OCI-LY3 (cell line): Measurements from ENCODE around the gene TECPR1.

Experiments
- H2AFZ ChIP-seq: fragments of 200-600, 300-600 bp; shearing (Covaris generic); 2 replicates; pipeline ENCODE4 v1.6.0; 2014; ENCODE audit warnings: antibody characterized with exemption, low read depth, low read length
- H3K27ac ChIP-seq: fragments of 200-600, 300-600 bp; sonication (generic); 2 replicates; pipeline ENCODE4 v1.5.1; 2014; ENCODE audit warnings: mild to moderate bottlenecking, low read length, moderate library complexity, mixed read lengths
- H3K27me3 ChIP-seq: fragments of 200-600, 300-600 bp; sonication (generic); 2 replicates; pipeline ENCODE4 v1.6.1; 2014; ENCODE audit warnings: low read depth, low read length, mixed read lengths
- H3K36me3 ChIP-seq: fragments of 200-600, 300-600 bp; sonication (generic); replicated peaks from 2 replicates; pipeline ENCODE3; 2014; ENCODE audit warnings: low read depth, low read length, mixed read lengths
- H3K4me1 ChIP-seq: fragments of 300-600, 200-600 bp; sonication (generic); 2 replicates; pipeline ENCODE4 v1.6.1; 2014; ENCODE audit warnings: low read length, mixed read lengths
- H3K4me2 ChIP-seq: fragments of 200-600, 300-600 bp; sonication (generic); 2 replicates; pipeline ENCODE4 v1.6.1; 2014; ENCODE audit warnings: low read length, mixed read lengths
- H3K4me3 ChIP-seq: fragments of 300-600, 200-600 bp; sonication (generic); 2 replicates; pipeline ENCODE4 v1.5.1; 2014; ENCODE audit warnings: antibody characterized with exemption, mild to moderate bottlenecking, low read length, moderate library complexity
- H3K79me2 ChIP-seq: fragments of 300-600, 200-600 bp; shearing (Covaris generic); 2 replicates; pipeline ENCODE4 v1.6.1; 2014; ENCODE audit warnings: mild to moderate bottlenecking, low read length, mixed read lengths
- H3K9ac ChIP-seq: fragments of 300-600, 200-600 bp; shearing (Covaris generic); 2 replicates; pipeline ENCODE4 v1.6.0; 2014; ENCODE audit warnings: mild to moderate bottlenecking, low read length, moderate library complexity
- H3K9me3 ChIP-seq: fragments of 200-600, 300-600 bp; shearing (Covaris generic); 2 replicates; pipeline ENCODE4 v1.6.1; 2014; ENCODE audit warnings: low read length, mixed read lengths; ENCODE audit not compliant: insufficient read depth
- H4K20me1 ChIP-seq: fragments of 200-600, 300-600 bp; sonication (generic); 2 replicates; pipeline ENCODE4 v1.6.1; 2016; ENCODE audit warnings: low read length, mixed read lengths; ENCODE audit not compliant: insufficient read depth
- EZH2phosphoT487 ChIP-seq: fragments of 200-600 bp; shearing (Covaris generic); IDR thresholded peaks from 2 replicates; pipeline ENCODE4 v1.6.1; 2018; ENCODE audit warnings: antibody characterized with exemption, mixed run types, low read depth
- TF ChIP-seq, protein P1 (sequence below): fragments of 200-600, 300-600 bp; sonication (generic); IDR thresholded peaks from 2 replicates; pipeline ENCODE4 v1.5.1; 2014; ENCODE audit warnings: antibody characterized with exemption, low read length, low read depth

The TECPR1 gene

DNA sequence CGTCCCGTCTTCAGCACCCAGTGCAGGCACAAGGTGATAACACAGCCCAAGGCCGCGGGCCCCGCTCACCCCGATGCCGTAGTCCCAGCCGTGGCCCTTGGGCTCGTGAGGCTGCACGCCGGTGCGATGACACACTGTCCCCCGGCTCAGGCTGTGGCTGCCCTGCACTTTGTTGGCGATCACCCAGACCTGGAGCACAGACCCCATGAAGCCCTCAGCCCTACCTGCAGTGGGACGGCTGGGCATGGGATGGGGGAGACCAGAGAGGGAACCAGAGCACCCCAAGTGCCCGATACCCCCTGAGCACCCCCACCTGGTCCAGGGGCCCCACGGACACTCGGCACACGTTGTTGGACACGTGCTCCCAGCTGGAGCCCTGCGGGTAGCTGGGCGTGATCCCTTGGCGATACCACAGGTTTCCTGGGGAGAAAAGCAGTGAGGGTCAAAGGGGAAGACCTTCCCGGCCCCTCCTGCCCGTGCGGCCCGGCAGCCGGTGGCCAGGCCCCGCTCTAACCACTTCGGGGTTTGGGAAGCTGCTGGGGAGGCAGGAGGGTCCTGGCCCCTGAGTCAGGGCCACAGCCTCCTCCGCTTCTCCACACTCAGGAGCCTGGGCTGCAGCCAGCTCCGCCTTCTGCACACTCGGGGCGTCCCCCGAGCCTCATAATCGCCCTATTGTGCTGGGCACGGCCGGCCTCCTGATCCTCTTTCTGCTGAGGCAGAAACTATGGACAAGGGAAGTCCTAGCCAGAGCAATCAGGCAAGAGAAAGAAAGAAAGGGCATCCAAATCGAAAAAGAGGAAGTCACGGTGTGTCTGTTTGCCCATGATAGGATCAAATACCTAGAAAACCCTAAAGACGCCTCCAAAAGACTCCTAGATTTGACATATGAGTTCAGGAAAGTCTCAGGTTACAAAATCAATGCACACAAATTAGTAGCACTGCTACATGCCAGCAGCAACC, 34.1 kb downstream of the TECPR1 start:
- Histone ChIP-seq H3K4me1 (peaks cover 7% of the 10 kb centered on the region), H3K27me3 (peaks cover 10% of the 10 kb centered on the region), H4K20me1 (peaks cover 9% of the 10 kb centered on the region; the same call in 1 of the 2 replicates), H3K9ac (no peak overlapping the region), H3K36me3 (no peaks in the 10 kb centered on the region), H3K9me3 (no peaks in the 10 kb centered on the region), H3K4me3 (no peak overlapping the region), H2AFZ (no peak overlapping the region), H3K79me2 (no peaks in the 10 kb centered on the region), H3K4me2 (no peak overlapping the region), H3K27ac (no peak overlapping the region)
- no peak for TF ChIP-seq EZH2phosphoT487
- TF ChIP-seq, protein P1, sequence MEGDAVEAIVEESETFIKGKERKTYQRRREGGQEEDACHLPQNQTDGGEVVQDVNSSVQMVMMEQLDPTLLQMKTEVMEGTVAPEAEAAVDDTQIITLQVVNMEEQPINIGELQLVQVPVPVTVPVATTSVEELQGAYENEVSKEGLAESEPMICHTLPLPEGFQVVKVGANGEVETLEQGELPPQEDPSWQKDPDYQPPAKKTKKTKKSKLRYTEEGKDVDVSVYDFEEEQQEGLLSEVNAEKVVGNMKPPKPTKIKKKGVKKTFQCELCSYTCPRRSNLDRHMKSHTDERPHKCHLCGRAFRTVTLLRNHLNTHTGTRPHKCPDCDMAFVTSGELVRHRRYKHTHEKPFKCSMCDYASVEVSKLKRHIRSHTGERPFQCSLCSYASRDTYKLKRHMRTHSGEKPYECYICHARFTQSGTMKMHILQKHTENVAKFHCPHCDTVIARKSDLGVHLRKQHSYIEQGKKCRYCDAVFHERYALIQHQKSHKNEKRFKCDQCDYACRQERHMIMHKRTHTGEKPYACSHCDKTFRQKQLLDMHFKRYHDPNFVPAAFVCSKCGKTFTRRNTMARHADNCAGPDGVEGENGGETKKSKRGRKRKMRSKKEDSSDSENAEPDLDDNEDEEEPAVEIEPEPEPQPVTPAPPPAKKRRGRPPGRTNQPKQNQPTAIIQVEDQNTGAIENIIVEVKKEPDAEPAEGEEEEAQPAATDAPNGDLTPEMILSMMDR: no peak

DNA sequence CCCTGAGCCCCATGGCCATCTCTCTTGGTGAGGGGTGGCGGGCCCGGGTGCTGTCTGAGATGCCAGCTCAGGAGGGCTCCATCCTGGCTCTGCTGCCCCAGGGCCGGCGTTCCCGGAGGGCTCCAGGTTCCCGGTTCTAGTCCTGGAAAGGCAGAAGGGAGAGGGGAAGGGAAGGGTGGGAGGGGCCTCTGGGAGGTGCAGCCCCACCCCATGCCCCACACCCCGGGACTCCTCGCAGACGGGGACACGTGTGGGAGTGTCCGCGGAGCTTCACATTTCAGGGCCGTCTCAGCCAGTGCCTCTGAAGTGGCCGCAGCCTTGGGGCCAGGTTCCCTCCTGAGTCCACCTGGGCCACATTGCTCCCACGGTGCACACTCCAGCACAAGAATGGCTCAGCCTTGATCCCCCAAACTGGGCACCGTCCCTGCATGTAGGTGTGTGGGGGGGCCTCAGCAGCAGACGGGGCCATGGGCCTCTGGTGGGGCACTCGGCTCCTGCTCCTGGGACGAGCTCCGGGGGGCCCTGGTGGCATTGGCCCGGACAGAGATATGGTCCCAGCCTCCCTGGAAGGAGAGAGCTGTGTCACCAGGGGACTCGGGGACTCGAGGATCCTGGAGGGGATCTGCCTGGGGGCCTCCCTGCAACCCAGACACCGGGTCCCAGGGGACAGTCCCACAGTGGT, 35.0 kb downstream of the TECPR1 start:
- Histone ChIP-seq H3K4me2 (no peak overlapping the region), H3K27ac (no peak overlapping the region), H3K36me3 (no peaks in the 10 kb centered on the region), H2AFZ (no peak overlapping the region), H3K27me3 (peaks cover 10% of the 10 kb centered on the region), H3K4me1 (peaks cover 7% of the 10 kb centered on the region), H3K9me3 (no peaks in the 10 kb centered on the region), H3K4me3 (no peak overlapping the region), H3K9ac (no peak overlapping the region), H3K79me2 (no peaks in the 10 kb centered on the region), H4K20me1 (peaks cover 9% of the 10 kb centered on the region; the same call in 1 of the 2 replicates)
- TF ChIP-seq, protein P1: no peak
- no peak for TF ChIP-seq EZH2phosphoT487

DNA sequence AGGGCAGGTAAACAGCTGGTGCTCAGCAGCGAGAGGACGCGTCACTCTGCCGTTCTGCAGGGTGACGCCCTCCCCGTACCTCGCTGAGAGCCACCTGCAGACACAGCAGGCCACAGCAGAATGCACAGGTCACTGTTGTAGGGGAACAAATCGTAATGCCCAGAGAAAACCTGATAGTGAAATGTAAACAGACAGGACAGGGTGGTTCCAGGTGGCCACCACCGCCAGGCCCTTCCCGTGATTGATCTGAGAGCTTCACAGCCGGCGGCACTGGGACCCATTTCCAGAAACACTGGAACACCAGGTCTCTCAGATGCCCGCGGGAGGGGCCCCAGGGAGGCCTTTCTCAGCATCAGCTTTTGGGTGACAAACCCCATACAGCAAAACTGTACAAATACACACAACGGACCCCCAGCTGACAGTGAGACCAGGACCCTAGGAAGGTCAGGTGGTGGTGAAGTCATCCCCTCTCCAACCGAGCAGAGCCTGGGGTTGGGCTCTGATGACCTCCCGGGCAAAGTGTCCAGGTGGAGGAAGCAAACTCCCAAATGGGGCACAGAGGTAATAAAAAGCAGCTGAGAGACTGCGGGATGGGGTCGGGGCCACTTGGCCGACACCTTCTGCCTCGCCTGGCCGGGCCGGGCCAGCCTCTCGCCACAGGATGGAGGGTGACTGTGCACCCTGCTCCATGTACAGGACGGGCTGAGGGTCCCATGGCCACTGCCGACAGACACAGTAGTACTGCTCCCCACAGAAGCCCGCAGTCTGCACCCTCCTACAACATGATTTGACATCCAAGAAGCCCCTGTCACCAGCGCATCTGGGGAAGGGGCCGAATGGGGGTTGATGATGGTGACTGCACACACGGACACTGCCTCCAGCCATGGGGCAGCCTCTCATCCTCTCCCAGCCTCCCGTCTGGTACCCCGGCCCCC, 36.2 kb downstream of the TECPR1 start:
- H2AFZ ChIP-seq: no peak overlapping the region
- TF ChIP-seq, protein P1: no peak
- TF ChIP-seq EZH2phosphoT487: no peak
- H4K20me1 ChIP-seq: peaks cover 9% of the 10 kb centered on the region; the same call in 1 of the 2 replicates
- peaks cover 15% of the 10 kb centered on the region for H3K27me3 ChIP-seq
- H3K4me1 ChIP-seq: peaks cover 7% of the 10 kb centered on the region
- no peak overlapping the region for H3K4me3 ChIP-seq
- H3K9ac ChIP-seq: no peak overlapping the region
- no peak overlapping the region for H3K27ac ChIP-seq
- no peaks in the 10 kb centered on the region for H3K9me3 ChIP-seq
- no peak overlapping the region for H3K4me2 ChIP-seq
- H3K36me3 ChIP-seq: no peaks in the 10 kb centered on the region
- H3K79me2 ChIP-seq: no peaks in the 10 kb centered on the region
